Gastroesophageal sphincter (tissue), 3 donors: ENCODE results near the gene B3GNT4.

Experiments
- CTCF ChIP-seq, 4 experiments: fragments of 200-600 bp in 2 of 4; fragments of 450-650 bp in 2 of 4; sonication (generic) in 1 of 4; IDR thresholded peaks; one replicate each; pipeline ENCODE4 v1.5.1; 2017 to 2019; ENCODE audit warnings: antibody characterized with exemption in 4 of 4, mild to moderate bottlenecking in 2 of 4, moderate library complexity in 2 of 4
- EP300 ChIP-seq: sonication (generic); formaldehyde crosslinking; IDR thresholded peaks from one replicate; pipeline ENCODE4 v1.6.1; 2017; ENCODE audit warnings: antibody characterized with exemption, mild to moderate bottlenecking
- POLR2A ChIP-seq, 2 donors: fragments of 450-650 bp; IDR thresholded peaks; one replicate each; pipeline ENCODE4 v1.6.1; 2017; ENCODE audit warnings: antibody characterized with exemption in 2 of 2, mild to moderate bottlenecking in 2 of 2, moderate library complexity in 1 of 2

DNA sequence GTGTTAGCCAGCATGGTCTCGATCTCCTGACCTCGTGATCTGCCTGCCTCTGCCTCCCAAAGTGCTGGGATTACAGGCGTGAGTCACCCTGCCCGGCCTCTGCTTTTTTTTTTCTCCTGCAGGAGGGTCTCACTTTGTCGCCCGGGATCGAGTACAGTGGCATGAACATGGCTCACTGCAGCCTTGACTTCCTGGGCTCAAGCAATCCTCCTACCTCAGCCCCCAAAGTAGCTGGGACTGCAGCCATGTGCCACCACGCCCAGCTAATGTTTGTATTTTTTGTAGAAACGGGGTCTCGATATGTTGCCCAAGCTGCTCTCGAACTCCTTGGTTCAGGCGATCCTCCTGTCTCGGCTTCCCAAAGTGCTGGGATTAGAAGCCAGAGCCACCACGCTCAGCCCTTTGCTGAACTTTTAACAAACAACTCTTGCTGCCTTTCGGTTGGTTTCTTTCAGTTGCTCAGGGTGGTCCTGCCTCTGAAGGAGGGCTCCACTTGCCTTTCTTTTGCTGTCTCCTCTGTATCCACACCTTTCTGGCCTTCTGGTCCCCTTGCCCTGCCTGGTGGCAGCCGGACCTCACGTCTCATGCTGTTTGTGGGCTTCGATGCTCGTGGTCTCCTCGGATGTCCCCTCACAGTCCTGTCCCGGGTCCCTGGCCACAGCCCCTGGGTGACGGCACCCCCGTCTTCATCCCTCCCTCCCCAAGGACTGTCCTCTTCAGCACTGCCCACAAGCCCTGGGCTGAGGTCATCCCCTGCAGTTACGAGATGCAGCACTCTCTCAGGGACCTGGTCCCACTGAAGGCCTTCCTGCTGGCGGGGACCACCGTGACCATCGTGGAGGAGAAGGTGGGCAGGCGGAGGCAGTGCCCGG lies 3.8 kb upstream of the B3GNT4 start:
- no peak for TF ChIP-seq POLR2A (IDR thresholded peaks at IDR 0.05)
- TF ChIP-seq CTCF (IDR thresholded peaks at IDR 0.05), result no peak
- TF ChIP-seq EP300, result no peak
